ENCODE results near the gene FAM151A. TPM values are rescaled to one million over a fixed set of nuclear protein-coding genes. Genes with fewer than 3 reads are reported as not detected.

Gene FAM151A
- total and polyA plus RNA-seq, 2 donors (not counting 3 experiments of a cell fraction or from before 2014, with no cell fraction given), result not detected

- Histone ChIP-seq H2AFZ (ENCODE audit: low read depth, low read length) (no peak overlapping the region), H3K36me3 (ENCODE audit: control insufficient read depth in 2 of 2, extremely low read depth in 1 of 2, insufficient read depth in 2 of 2, low read length in 2 of 2) (no peaks in the 10 kb centered on the region), H3K27me3 (ENCODE audit: control insufficient read depth in 2 of 2, insufficient read depth in 2 of 2, low read length in 2 of 2) (no peaks in the 10 kb centered on the region), H3K4me3 (replicated peaks in 1 of 3; ENCODE audit: insufficient read depth in 1 of 3, low read depth in 1 of 3, low read length in 3 of 3) (no peak overlapping the region), H3K27ac (ENCODE audit: insufficient read depth, low read depth, low read length) (no peak overlapping the region), H3K9ac (replicated peaks; ENCODE audit: extremely low read depth, insufficient read depth, low read length) (no peak overlapping the region), H3K79me2 (ENCODE audit: control insufficient read depth, insufficient read depth, low read length) (no peaks in the 10 kb centered on the region), H3K9me1 (replicated peaks; ENCODE audit: control insufficient read depth, extremely low read depth, insufficient read depth, low read length) (no peaks in the 10 kb centered on the region), H4K20me1 (replicated peaks; ENCODE audit: control insufficient read depth, extremely low read depth, insufficient read depth, low read length) (no peaks in the 10 kb centered on the region), H3K4me1 (ENCODE audit: control insufficient read depth, extremely low read depth, insufficient read depth, low read length) (peaks cover 3% of the 10 kb centered on the region), H3K9me3 (replicated peaks; ENCODE audit: control insufficient read depth, insufficient read depth, low read length) (no peaks in the 10 kb centered on the region), H3K4me2 (ENCODE audit: insufficient read depth, low read length) (no peak overlapping the region)
- DNase-seq (ENCODE audit: low read depth, low spot score) (no peak), FAIRE-seq (no peak)
- ChIA-PET POLR2A (no interaction called here), CTCF (no interaction called here)
- TF ChIP-seq MYC (IDR thresholded peaks at IDR 0.05; ENCODE audit: low read depth, low read length), result no peak
- TF ChIP-seq POLR2AphosphoS5 (IDR thresholded peaks at IDR 0.05; ENCODE audit: insufficient read depth, low read depth, low read length), result no peak
- TF ChIP-seq EZH2 (IDR thresholded peaks at IDR 0.05; ENCODE audit: borderline replicate concordance, low read depth, low read length, severe bottlenecking), result no peak
- no peak for TF ChIP-seq FOS (IDR thresholded peaks at IDR 0.05; ENCODE audit: borderline replicate concordance, insufficient read depth, low read length)
- TF ChIP-seq POLR2A (IDR thresholded peaks at IDR 0.05; ENCODE audit: low read depth, low read length), result no peak
- TF ChIP-seq JUN (IDR thresholded peaks at IDR 0.05; ENCODE audit: borderline replicate concordance, insufficient read depth, insufficient read length, low read depth), result no peak
- intact Hi-C loops (cut with micrococcal nuclease), result no loop called here
- dilution Hi-C loops (cut with MboI; ENCODE audit: extremely low pct_ligation_motif_present, low sequenced_read_pairs), result no loop called here
- BruUV-seq (replicated peaks), result no TSS peak
These were observed 22.2 kb downstream of the FAM151A start for GRCh38 chr1:54600947-54601721.

- dilution Hi-C loops (cut with MboI; ENCODE audit: extremely low pct_ligation_motif_present, low sequenced_read_pairs) (no loop called here), intact Hi-C loops (cut with micrococcal nuclease) (no loop called here)
- POLR2A ChIA-PET, result no interaction called here
- H3K4me2 ChIP-seq (ENCODE audit: insufficient read depth, low read length), result no peak overlapping the region
- no peaks in the 10 kb centered on the region for H3K79me2 ChIP-seq (ENCODE audit: control insufficient read depth, insufficient read depth, low read length)
- H3K27ac ChIP-seq (ENCODE audit: insufficient read depth, low read depth, low read length), result no peak overlapping the region
- FAIRE-seq (no peak), DNase-seq (ENCODE audit: low read depth, low spot score) (no peak)
- H3K4me3 ChIP-seq (replicated peaks in 1 of 3; ENCODE audit: insufficient read depth in 1 of 3, low read depth in 1 of 3, low read length in 3 of 3), result no peak overlapping the region
- CTCF ChIA-PET, result no interaction called here
- TF ChIP-seq EZH2 (IDR thresholded peaks at IDR 0.05; ENCODE audit: borderline replicate concordance, low read depth, low read length, severe bottlenecking) (no peak), POLR2A (IDR thresholded peaks at IDR 0.05; ENCODE audit: low read depth, low read length) (no peak), FOS (IDR thresholded peaks at IDR 0.05; ENCODE audit: borderline replicate concordance, insufficient read depth, low read length) (no peak), POLR2AphosphoS5 (IDR thresholded peaks at IDR 0.05; ENCODE audit: insufficient read depth, low read depth, low read length) (no peak), MAX (IDR thresholded peaks at IDR 0.05; ENCODE audit: insufficient read depth, insufficient read length) (no peak), MYC (IDR thresholded peaks at IDR 0.05; ENCODE audit: low read depth, low read length) (no peak), CTCF (IDR thresholded peaks at IDR 0.05; ENCODE audit: extremely low read depth in 1 of 2, insufficient read depth in 1 of 2, low read depth in 1 of 2, low read length in 2 of 2) (no peak), GATA2 (IDR thresholded peaks at IDR 0.05; ENCODE audit: insufficient read depth, insufficient read length, low read depth, low read length) (no peak), JUN (IDR thresholded peaks at IDR 0.05; ENCODE audit: borderline replicate concordance, insufficient read depth, insufficient read length, low read depth) (no peak)
- BruUV-seq (replicated peaks), result no TSS peak
- H3K9me3 ChIP-seq (replicated peaks; ENCODE audit: control insufficient read depth, insufficient read depth, low read length), result no peaks in the 10 kb centered on the region
- H3K4me1 ChIP-seq (ENCODE audit: control insufficient read depth, extremely low read depth, insufficient read depth, low read length), result no peaks in the 10 kb centered on the region
- no peaks in the 10 kb centered on the region for H3K27me3 ChIP-seq (ENCODE audit: control insufficient read depth in 2 of 2, insufficient read depth in 2 of 2, low read length in 2 of 2)
- H2AFZ ChIP-seq (ENCODE audit: low read depth, low read length), result no peak overlapping the region
- no peaks in the 10 kb centered on the region for H3K9me1 ChIP-seq (replicated peaks; ENCODE audit: control insufficient read depth, extremely low read depth, insufficient read depth, low read length)
- no peaks in the 10 kb centered on the region for H4K20me1 ChIP-seq (replicated peaks; ENCODE audit: control insufficient read depth, extremely low read depth, insufficient read depth, low read length)
- H3K36me3 ChIP-seq (ENCODE audit: control insufficient read depth in 2 of 2, extremely low read depth in 1 of 2, insufficient read depth in 2 of 2, low read length in 2 of 2), result no peaks in the 10 kb centered on the region
- no peak overlapping the region for H3K9ac ChIP-seq (replicated peaks; ENCODE audit: extremely low read depth, insufficient read depth, low read length)
These were observed 24.0 kb downstream of the FAM151A start for GRCh38 chr1:54599211-54599823.

All from endothelial cell of umbilical vein (primary cell).